ENCODE results near the gene TXNRD1.
A peak's percentile ranks its signal among the peaks of the same experiment; 100 is the strongest.

Gene TXNRD1

GRCh38 chr12:104350211-104351056 lies 134.9 kb downstream of the TXNRD1 start:
- no peak for DNase-seq (ENCODE audit: low read depth in 2 of 2)

DNA sequence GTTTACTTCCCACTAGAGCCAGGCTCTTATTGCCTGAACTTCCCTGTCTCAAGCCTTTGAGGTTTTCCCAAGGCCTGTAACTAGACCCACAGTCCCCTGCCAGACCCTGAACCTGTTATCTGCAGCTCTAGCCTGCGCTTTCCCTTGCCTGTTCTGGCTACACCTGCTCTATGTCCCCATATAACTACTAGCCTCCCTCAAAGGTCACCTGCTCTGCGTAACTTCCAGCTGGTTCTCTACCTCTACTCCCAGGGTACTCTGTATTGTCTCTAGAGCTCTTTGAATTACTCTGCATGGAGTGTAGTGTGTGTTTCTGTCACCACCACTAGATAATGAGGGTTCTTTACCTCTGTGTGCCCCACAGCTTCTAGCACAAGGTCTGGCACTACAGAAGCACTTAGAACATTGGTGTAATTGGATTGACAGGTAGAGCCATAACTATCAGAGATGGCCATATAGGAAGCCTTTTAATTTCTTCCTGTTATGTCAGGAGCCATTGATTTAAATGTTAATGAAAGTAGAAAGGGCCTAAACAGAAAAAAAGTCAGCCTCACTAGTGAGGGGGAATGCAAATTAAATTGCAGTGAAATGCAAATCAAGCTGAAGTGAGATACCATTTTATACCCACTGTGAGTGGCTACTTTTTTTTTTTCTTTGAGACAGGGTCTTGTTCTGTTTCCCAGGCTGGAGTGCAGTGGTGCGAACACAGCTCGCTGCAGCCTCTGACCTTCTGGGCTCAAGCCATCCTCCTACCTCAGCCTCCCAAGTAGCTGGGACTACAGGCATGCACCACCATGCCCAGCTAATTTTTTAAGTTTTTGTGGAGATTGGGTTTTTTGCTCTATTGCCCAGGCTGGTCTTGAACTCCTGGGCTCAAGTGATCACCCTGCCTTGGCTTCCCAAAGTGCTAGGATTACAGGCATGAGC lies 135.7 kb downstream of the TXNRD1 start:
- DNase-seq (ENCODE audit: low read depth in 2 of 2): no peak

GRCh38 chr12:104352106-104352713 lies 136.6 kb downstream of the TXNRD1 start:
- DNase-seq (ENCODE audit: low read depth in 2 of 2): no peak

DNA sequence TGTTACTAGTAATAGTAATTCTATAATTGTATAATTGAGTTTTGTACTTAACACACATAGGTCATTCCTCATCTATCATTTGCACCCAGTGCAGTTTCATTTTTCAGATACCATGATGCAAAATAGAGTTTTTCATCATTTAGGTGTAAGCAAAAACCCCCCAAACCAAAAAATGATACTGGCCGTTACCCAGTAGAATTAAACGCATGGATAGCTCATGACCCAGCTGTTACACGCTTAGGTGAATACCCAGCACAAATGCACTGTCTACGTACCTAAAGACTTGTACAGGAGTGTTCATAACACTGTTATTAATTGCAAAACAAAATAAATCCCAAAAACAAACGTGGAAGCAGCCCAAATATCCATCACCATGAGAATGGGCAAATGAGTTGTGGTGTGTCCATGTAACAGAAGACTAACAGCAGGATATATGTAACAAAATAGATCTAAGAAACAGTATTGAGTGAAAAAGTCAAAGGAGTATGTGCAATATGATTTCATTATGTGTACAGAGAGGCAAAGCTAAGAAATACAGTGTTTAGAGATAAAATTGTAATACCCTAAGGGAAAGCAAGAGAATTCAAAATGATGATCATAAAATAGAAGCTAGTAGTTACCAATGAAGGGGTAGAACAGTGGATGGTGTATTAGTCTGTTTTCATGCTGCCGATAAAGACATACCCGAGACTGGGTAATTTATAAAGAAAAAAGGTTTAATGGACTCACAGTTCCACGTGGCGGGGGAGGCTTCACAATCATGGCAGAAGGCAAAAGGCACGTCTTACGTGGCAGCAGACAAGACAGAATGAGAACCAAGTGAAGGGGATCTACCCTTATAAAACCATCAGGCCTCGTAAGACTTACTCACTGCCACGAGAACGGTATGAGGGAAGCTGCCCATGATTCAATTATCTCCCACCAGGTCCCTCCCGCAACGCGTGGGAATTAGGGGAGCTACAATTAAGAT lies 137.7 kb downstream of the TXNRD1 start:
- no peak for DNase-seq (ENCODE audit: low read depth in 2 of 2)

- no peak for DNase-seq (ENCODE audit: low read depth in 2 of 2)
Measured at GRCh38 chr12:104354167-104354867, 138.7 kb downstream of the TXNRD1 start.

- DNase-seq (ENCODE audit: low read depth in 2 of 2): no peak
Measured at GRCh38 chr12:104354868-104355570, 139.4 kb downstream of the TXNRD1 start.

GRCh38 chr12:104355630-104356029 lies 140.1 kb downstream of the TXNRD1 start:
- DNase-seq (ENCODE audit: low read depth in 2 of 2): no peak

- no peak for DNase-seq (ENCODE audit: low read depth in 2 of 2)
Measured at GRCh38 chr12:104356231-104357115, 140.9 kb downstream of the TXNRD1 start.

- DNase-seq (ENCODE audit: low read depth in 2 of 2): no peak
Measured at GRCh38 chr12:104357421-104357952, 141.9 kb downstream of the TXNRD1 start.

DNA sequence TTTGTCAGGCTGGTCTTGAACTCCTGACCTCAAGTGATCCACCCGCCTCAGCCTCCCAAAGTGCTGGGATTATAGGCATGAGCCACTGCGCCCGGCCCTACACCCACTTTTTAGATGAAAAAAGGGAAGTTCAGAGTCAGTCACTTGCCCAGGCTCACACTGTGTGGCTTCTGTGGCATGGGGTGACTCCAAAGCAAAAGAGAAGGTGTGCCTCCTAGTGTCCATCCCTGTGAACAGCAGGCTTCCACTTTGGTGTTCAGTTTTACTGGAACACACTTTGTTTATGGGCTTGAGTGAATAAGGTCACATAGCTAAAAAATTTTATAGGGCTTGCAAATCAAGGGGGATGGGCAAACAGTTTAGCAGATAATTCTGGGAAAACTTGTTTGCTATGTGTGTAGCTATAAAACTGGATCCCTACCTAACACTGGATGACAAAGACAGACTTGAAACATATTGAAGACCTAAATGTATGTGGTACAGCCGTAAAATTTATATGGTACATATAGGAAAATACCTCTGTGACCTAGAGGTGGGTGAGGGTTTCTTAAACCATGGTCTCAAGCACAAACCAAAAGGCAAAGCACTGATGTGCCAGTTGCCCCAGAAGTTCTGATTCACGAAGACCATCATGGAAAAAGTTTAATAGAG lies 142.9 kb downstream of the TXNRD1 start:
- peak; percentile 44 to 51 for DNase-seq (ENCODE audit: low read depth in 2 of 2)

GRCh38 chr12:104359216-104359615 lies 143.6 kb downstream of the TXNRD1 start:
- no peak for DNase-seq (ENCODE audit: low read depth in 2 of 2)

DNA sequence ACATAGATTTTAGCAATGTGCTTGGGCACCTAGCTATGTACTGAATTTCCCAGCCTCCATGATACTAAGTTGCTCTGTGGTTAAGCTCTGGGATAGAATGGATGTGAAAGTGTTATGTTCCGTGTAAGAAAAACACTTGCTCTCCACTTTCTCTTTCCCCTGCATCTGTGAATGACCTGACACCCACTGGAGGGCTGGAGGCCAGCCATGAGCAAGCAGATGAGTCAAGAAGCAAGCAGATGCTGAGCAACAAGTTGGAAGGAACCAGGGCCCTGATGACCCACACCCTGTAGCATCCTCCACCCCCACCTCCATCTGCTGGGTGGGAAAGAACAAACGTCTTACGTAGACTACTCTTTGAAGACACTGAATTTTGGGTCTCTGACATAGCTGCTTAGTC lies 144.6 kb downstream of the TXNRD1 start:
- no peak for DNase-seq (ENCODE audit: low read depth in 2 of 2)

GRCh38 chr12:104360983-104361707 lies 145.6 kb downstream of the TXNRD1 start:
- no peak for DNase-seq (ENCODE audit: low read depth in 2 of 2)

DNA sequence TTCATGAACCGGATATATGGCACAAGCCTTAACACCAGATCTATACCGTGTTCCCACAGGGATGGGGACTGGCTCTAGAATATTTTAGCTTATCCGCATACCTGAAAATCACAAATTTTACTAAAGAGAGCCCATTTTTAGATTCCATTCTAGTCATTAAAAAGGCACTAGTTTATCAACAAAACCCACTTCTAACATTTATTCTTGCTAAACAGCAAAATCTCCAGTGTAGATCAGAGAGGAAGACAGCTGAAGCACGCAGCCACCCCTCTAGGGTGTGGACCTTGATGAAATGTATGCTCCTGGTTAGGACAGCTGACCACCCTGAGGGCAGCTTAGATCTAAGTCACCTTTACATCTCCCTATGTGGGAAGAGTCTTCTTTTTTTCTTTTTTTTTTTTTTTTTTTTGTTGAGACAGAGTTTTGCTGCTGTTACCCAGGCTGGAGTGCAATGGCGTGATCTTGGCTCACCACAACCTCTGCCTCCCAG lies 150.4 kb downstream of the TXNRD1 start:
- no peak for DNase-seq (ENCODE audit: low read depth in 2 of 2)

- DNase-seq (ENCODE audit: low read depth in 2 of 2): no peak
Measured at GRCh38 chr12:104369708-104370107, 154.1 kb downstream of the TXNRD1 start.

- no peak for DNase-seq (ENCODE audit: low read depth in 2 of 2)
Measured at GRCh38 chr12:104371043-104371870, 155.7 kb downstream of the TXNRD1 start.

Data from stimulated activated CD4-positive, alpha-beta T cell treated with anti-CD3 and anti-CD28 coated beads, Interleukin-4, amount 100 ng/mL, for 48 hours (primary cell).